GM21515 (cell line): ENCODE results near the gene NTF3.

ENCODE experiments used
- ATAC-seq: cut with Tn5 transposase; IDR thresholded peaks from one replicate; pipeline ENCODE4 v1.9.1; 2021; ENCODE audit not compliant: unreplicated experiment

NTF3 gene

GRCh38 chr12:5456906-5457305 lies 25.0 kb downstream of the NTF3 start:
- ATAC-seq, result no peak

GRCh38 chr12:5458229-5459050 lies 26.5 kb downstream of the NTF3 start:
- no peak for ATAC-seq

DNA sequence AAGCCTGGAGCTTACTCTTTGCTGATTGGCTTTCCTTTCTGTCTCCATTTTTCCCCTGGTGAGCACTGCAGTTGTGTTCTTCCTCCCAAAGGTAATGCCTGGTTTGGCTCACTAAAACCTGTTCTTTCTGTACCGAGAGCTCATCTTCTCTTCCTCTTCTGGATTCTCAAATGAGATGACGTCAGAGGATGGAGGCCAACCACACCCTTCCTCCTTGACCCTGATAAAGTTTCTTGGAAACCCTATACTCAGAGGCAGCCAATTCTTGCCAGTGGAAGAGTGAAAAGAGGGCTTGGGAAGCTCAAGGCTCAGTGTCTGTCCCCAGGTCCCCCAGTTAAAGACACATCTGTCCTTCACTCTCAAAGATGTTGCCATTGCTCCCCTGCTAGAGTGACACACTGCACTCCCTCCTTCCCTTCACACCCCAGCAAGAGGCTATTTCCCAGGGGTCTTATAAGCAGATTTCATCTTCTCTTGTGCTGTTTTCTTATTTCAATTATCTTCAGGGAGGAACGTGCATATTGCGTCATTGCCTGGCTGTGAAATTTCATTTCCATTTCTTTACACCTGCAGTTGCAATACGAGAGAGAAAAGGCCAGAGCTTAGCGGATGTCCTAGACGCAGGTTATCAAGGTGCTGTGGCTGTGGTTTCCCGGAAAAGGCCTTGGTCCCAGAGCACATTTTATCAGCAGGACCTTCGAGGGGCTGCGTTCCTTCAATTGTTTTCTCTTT lies 27.3 kb downstream of the NTF3 start:
- no peak for ATAC-seq

GRCh38 chr12:5460817-5461216 lies 28.9 kb downstream of the NTF3 start:
- no peak for ATAC-seq

DNA sequence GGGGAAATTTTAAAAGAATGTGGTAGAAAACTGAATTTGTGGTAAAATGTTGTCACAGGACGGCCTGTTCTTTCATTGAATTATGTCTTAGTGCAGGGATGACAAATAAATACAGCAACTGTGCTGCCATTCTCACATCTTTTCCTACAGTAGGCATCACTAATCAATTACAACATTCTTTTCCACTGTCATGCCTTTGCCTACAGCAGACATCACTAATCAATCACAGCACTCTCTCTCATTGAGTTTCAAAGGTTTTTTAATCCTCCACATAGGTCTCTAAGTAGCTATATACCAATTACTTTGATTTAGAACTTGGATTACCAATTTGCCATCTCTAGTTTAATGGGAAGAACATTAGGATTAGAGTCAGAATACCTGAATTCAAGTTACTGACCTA lies 30.1 kb downstream of the NTF3 start:
- no peak for ATAC-seq

- no peak for ATAC-seq
Measured at GRCh38 chr12:5464096-5464495, 32.2 kb downstream of the NTF3 start.

- no peak for ATAC-seq
Measured at GRCh38 chr12:5465384-5465783, 33.5 kb downstream of the NTF3 start.

DNA sequence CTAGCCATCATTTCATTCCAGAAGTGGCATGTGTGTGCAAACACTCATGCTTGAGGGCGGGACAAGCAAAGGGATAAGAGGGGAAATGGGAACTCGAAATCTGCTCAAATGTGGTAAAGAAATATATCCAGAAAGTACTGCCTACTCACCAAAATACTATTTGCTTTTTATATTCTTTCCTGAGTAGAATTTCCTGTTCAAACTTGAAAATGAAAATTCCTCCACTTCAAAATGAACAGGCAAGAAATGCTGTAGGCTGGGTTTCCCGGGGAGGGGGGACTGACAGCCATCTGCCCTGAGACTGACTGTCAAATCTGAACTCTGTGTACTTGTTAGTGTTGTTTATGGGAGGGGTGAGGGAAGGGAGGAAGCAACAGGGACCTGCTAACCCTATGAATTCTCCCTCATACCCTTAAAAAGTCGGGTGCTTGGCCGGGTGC lies 34.6 kb downstream of the NTF3 start:
- no peak for ATAC-seq

DNA sequence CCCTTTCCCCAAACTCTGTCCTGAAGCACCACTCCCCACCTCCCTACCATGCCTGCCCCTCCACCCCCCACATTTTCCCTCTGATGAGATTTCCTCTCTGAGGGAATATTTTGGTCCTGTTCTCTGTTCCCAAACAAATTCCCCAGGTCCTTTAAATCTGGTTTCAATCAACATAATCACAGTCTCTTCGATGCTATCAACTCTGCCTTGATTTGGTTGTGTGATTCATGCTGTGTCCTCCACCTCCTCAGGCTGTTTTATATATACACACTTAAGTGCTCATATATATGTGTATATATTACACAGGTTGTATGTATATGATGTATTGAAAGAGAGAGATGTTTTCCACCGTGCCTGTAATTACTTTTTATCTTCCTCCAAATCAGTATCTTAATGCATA lies 36.0 kb downstream of the NTF3 start:
- no peak for ATAC-seq

GRCh38 chr12:5470221-5470620 lies 38.3 kb downstream of the NTF3 start:
- no peak for ATAC-seq

- no peak for ATAC-seq
Measured at GRCh38 chr12:5470703-5471102, 38.8 kb downstream of the NTF3 start.

- ATAC-seq, result no peak
Measured at GRCh38 chr12:5473076-5473782, 41.3 kb downstream of the NTF3 start.

DNA sequence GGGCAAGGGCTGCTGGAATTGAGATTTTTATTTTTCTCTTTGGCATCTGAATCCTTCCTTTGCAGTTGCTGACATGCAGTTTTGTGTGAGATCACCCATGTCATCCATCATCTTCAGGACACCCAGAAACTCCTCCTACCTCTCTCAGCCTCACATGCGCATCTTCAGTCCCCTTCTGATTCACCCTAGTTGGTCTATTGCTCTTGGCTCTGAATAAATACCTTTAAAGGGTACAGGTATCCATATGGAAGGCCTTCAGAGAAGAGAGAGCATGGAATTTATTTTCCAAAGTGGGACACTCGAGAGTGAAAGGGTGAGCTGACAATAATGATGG lies 41.8 kb downstream of the NTF3 start:
- ATAC-seq, result no peak

GRCh38 chr12:5476356-5476755 lies 44.4 kb downstream of the NTF3 start:
- ATAC-seq, result no peak

GRCh38 chr12:5478081-5478706 lies 46.3 kb downstream of the NTF3 start:
- ATAC-seq, result no peak

DNA sequence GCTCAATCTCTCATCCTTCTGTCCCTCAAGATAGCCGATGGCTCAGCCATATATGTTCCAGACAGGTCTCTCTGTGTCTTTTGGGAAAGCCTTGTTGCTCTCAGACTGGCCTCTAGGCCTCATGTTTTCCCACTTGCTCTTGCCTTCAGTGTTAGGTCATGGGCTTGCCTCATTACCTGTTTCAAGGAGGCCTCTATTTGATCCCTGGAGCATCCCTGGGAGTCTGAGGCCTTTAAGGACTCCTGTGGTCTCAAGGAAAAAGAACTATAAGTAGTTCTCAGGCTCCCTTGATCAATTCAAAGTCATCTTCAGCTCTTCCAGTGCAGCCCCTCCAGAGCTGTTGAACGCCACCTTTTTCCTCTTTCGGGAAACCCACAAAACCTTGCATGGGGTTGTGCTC lies 47.9 kb downstream of the NTF3 start:
- no peak for ATAC-seq

DNA sequence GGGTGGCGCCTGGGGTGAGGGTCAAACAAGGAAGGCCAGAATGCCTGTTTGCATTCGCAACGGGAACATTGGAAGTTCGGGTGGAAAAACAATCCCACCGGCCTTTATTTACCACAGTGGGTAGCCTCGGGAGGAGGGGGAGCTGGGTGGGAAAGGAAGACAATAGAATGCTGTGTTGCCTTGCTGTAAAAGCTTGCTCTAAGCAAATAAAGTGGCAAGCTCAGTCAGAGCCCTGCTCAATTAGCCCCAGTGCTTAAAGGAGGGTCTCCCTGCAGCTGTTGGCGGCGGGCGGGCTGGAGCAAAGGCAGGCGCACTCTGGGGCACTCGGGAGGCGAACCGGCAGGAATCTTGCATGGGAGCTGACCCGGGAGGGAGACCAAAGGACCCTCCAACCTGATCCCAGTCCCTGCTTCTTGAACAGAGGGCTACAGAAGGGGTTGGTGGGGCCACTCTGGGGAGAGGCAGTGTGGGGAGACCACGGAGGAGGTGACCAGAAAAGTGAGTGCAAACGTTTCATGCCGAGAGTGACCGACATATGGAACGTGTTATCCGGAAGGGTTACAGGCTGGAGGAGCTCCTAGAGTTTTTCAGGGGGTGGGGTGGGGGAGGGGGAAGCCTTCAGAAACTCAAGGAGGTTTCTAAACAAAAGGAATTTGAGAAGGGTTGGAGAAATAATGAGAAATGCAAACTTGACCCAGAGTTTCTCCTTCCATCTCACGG lies 48.5 kb downstream of the NTF3 start:
- no peak for ATAC-seq

GRCh38 chr12:5480938-5481303 lies 49.0 kb downstream of the NTF3 start:
- no peak for ATAC-seq

DNA sequence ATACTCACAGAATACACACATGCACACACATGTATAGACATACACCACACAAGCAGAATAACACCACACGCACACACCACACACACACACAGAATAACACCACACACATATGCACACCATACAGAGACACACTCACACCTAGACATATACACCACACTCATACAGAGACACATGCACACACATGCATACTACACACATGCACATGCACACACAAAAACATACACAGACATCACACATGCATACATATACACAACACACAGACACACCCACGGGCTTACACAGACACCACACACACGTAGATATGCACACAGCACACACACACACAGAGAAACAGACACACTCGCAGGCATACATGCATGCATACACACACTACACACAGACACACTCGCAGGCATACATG lies 49.7 kb downstream of the NTF3 start:
- no peak for ATAC-seq

GRCh38 chr12:5484426-5484825 lies 52.5 kb downstream of the NTF3 start:
- ATAC-seq, result no peak

DNA sequence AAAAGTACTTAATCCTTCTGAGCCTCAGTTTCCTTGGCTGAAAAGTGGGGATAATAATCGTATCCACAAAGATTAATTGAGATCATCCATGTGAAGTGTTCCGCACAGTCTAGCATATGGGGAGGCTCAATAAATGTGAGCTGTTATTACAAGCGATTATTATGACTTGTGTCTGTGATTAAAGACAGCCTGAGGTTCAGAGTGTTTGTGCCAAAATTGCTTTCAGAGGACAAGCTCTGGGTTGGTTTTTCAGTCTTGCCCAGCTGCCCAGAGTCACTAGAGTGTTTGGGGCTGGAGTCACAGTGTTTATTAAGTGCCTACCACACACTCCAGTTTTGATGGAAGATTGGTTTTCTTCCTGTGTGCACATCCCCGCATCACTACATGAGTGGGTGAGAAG lies 53.5 kb downstream of the NTF3 start:
- no peak for ATAC-seq
